B cell (primary cell): ENCODE results near the gene SNRK. TPM values are rescaled to one million over a fixed set of nuclear protein-coding genes. Genes with fewer than 3 reads are reported as not detected.

Source experiments
- ATAC-seq: fragments of 200-7000 bp; cut with Tn5 transposase; one replicate; pipeline ENCODE4 v1.10.0; 2021; ENCODE audit warnings: low read depth, mild to moderate bottlenecking, moderate number of reproducible peaks, moderate library complexity
- CTCF ChIA-PET: fragments of 350-600 bp; sonication (Branson Sonifier 250); formaldehyde crosslinking; loops from one replicate; lab custom pipeline; 2021; ENCODE audit warnings: antibody characterized with exemption, inconsistent platforms; lab: Charles Lee
- POLR2A ChIA-PET: fragments of 350-600 bp; sonication (Branson Sonifier 250); formaldehyde crosslinking; loops from one replicate; lab custom pipeline; 2021; ENCODE audit warnings: antibody characterized with exemption; lab: Charles Lee
- DNase-seq: peaks from one replicate; pipeline ENCODE4 v3.0.0; 2013
- H2AFZ ChIP-seq: 2 replicates; pipeline ENCODE4 v1.6.1; 2012; ENCODE audit warnings: mild to moderate bottlenecking, low read depth, low read length; ENCODE audit not compliant: insufficient read depth, poor library complexity, severe bottlenecking
- H3K27ac ChIP-seq, 2 donors: 1 replicate in 1 of 2; 2 replicates in 1 of 2; pipeline ENCODE4 v1.5.1; 2012 to 2013; ENCODE audit warnings: low read length in 2 of 2, mild to moderate bottlenecking in 2 of 2, moderate library complexity in 1 of 2
- H3K27me3 ChIP-seq, 4 experiments: fragments of 200-600 bp in 1 of 4; sonication (generic) in 1 of 4; replicated peaks in 1 of 4; 1 replicate in 2 of 4; 2 replicates in 2 of 4; pipeline versions ENCODE4 v1.6.1 to v1.7.0; 2013 to 2016; ENCODE audit warnings: low read length in 3 of 4, mild to moderate bottlenecking in 2 of 4, mixed read lengths in 1 of 4, moderate library complexity in 1 of 4; ENCODE audit not compliant: insufficient read depth in 4 of 4, control insufficient read depth in 3 of 4; ENCODE audit errors: control extremely low read depth in 1 of 4
- H3K36me3 ChIP-seq, 2 experiments: replicated peaks in 1 of 2; 1 replicate in 1 of 2; 2 replicates in 1 of 2; pipeline versions ENCODE4 v1.6.1 to v1.7.1; 2013; ENCODE audit warnings: low read length in 1 of 2; ENCODE audit not compliant: insufficient read depth in 2 of 2, control insufficient read depth in 1 of 2; ENCODE audit errors: control extremely low read depth in 1 of 2, extremely low read depth in 1 of 2
- H3K4me1 ChIP-seq, 2 donors: fragments of 200-600 bp in 1 of 2; sonication (generic) in 1 of 2; 1 replicate in 1 of 2; 2 replicates in 1 of 2; pipeline versions ENCODE4 v1.5.1 to v1.6.1; 2013 to 2017; ENCODE audit warnings: low read length in 2 of 2; ENCODE audit not compliant: control insufficient read depth in 2 of 2, insufficient read depth in 2 of 2
- H3K4me2 ChIP-seq: replicated peaks from 2 replicates; pipeline ENCODE3; 2012; ENCODE audit warnings: mild to moderate bottlenecking, low read depth, low read length; ENCODE audit not compliant: poor library complexity, severe bottlenecking
- H3K4me3 ChIP-seq, 5 experiments: fragments of 200-600 bp in 1 of 5; sonication (generic) in 1 of 5; 1 replicate in 3 of 5; 2 replicates in 2 of 5; pipeline versions ENCODE4 v1.5.1 to v1.7.0; 2011 to 2016; ENCODE audit warnings: low read length in 4 of 5, mild to moderate bottlenecking in 4 of 5, low read depth in 2 of 5, control low read depth in 1 of 5, moderate library complexity in 1 of 5; ENCODE audit not compliant: insufficient read depth in 1 of 5; ENCODE audit errors: control extremely low read depth in 1 of 5, extremely low read depth in 1 of 5
- H3K79me2 ChIP-seq: fragments of 200-600 bp; sonication (generic); one replicate; pipeline ENCODE4 v1.6.0; 2016; ENCODE audit warnings: low read length; ENCODE audit not compliant: control insufficient read depth, insufficient read depth
- H3K9ac ChIP-seq: fragments of 200-600 bp; sonication (generic); 2 replicates; pipeline ENCODE4 v1.6.1; 2017; ENCODE audit warnings: mild to moderate bottlenecking, low read length, moderate library complexity
- H3K9me3 ChIP-seq, 3 donors: one replicate each; pipeline versions ENCODE4 v1.6.1 to v1.7.1; 2013; ENCODE audit warnings: low read length in 2 of 3; ENCODE audit not compliant: control insufficient read depth in 2 of 3, insufficient read depth in 1 of 3; ENCODE audit errors: control extremely low read depth in 1 of 3
- H4K20me1 ChIP-seq: 2 replicates; pipeline ENCODE4 v1.6.0; 2012; ENCODE audit warnings: mild to moderate bottlenecking, low read length; ENCODE audit not compliant: insufficient read depth, control insufficient read depth, poor library complexity, severe bottlenecking
- H3K27ac Mint-ChIP-seq: one replicate; pipeline ENCODE4 v1.8.0; 2021; ENCODE audit warnings: mixed read lengths
- H3K27me3 Mint-ChIP-seq: one replicate; pipeline ENCODE4 v1.8.0; 2021; ENCODE audit warnings: mixed read lengths
- H3K4me1 Mint-ChIP-seq: one replicate; pipeline ENCODE4 v1.8.0; 2021; ENCODE audit warnings: mixed read lengths
- H3K4me3 Mint-ChIP-seq: one replicate; pipeline ENCODE4 v1.8.0; 2021; ENCODE audit warnings: mixed read lengths
- H3K9me3 Mint-ChIP-seq: one replicate; pipeline ENCODE4 v1.8.0; 2022; ENCODE audit warnings: mixed read lengths; ENCODE audit not compliant: insufficient read depth
- CTCF ChIP-seq: fragments of 200-600 bp; IDR thresholded peaks from one replicate; pipeline ENCODE4 v1.8.0; 2022; ENCODE audit warnings: antibody characterized with exemption, mild to moderate bottlenecking
- EZH2 ChIP-seq: IDR thresholded peaks from 2 replicates; pipeline ENCODE4 v1.6.1; 2012; ENCODE audit warnings: borderline replicate concordance, low read depth, mild to moderate bottlenecking, moderate library complexity, low read length; ENCODE audit not compliant: insufficient read depth, poor library complexity, severe bottlenecking
- WGBS: methylation state at CpG from one replicate; pipeline ENCODE4 v1.1.5; 2013; ENCODE audit warnings: missing lambda C conversion rate; ENCODE audit not compliant: insufficient coverage; 5-methylcytosine and 5-hydroxymethylcytosine counted together
- intact Hi-C: fragments of 100-400 bp; cut with micrococcal nuclease; formaldehyde crosslinking; loops from one replicate; pipeline ENCODE4 v1.10.0; 2022
- polyA plus RNA-seq: library from polyadenylated mRNA; depleted of rRNA; stranded (reverse); fragments of >200 nt; gene quantifications from 2 replicates; pipeline ENCODE4 v1.2.3, GENCODE V29; 2012
- total RNA-seq, 2 donors: library from RNA; stranded (reverse); fragments of 120-200 nt in 1 of 2; gene quantifications; 1 replicate in 1 of 2; 2 replicates in 1 of 2; pipeline versions ENCODE4 v1.2.3 to v1.2.4, GENCODE V29; 2013 to 2022

The SNRK gene
- total and polyA plus RNA-seq, 2 donors (not counting 1 experiment from before 2014, with no cell fraction given), result 17.8 to 46.7 TPM

GRCh38 chr3:43279532-43279931 lies 6.8 kb upstream of the SNRK start:
- H3K9me3 ChIP-seq, result no peaks in the 10 kb centered on the region
- H4K20me1 ChIP-seq, result no peaks in the 10 kb centered on the region
- no peaks in the 10 kb centered on the region for H3K4me1 ChIP-seq
- Mint-ChIP-seq H3K4me3 (no peak overlapping the region), H3K27ac (no peak overlapping the region), H3K9me3 (no peaks in the 10 kb centered on the region), H3K27me3 (peaks cover 26% of the 10 kb centered on the region), H3K4me1 (no peaks in the 10 kb centered on the region)
- ChIA-PET CTCF (no interaction called here), POLR2A (no interaction called here)
- H3K9ac ChIP-seq, result no peak overlapping the region
- H3K4me3 ChIP-seq, result no peak overlapping the region
- H3K4me2 ChIP-seq, result no peak overlapping the region
- H3K36me3 ChIP-seq, result no peaks in the 10 kb centered on the region
- no peak overlapping the region for H3K27ac ChIP-seq
- TF ChIP-seq CTCF (no peak), EZH2 (no peak)
- intact Hi-C loops, result no loop called here
- H3K79me2 ChIP-seq, result no peaks in the 10 kb centered on the region
- WGBS, result 85% methylated on average over 1 of the region's 5 CpGs
- DNase-seq (no peak), ATAC-seq (no peak)
- no peak overlapping the region for H2AFZ ChIP-seq
- H3K27me3 ChIP-seq, result no peaks in the 10 kb centered on the region

- TF ChIP-seq EZH2 (no peak), CTCF (no peak)
- CTCF ChIA-PET, result no interaction called here
Measured at GRCh38 chr3:43281020-43281419, 5.3 kb upstream of the SNRK start.

More at GRCh38 chr3:43281020-43281419, 5.3 kb upstream of the SNRK start:
- Mint-ChIP-seq H3K4me1 (peaks cover 3% of the 10 kb centered on the region), H3K9me3 (no peaks in the 10 kb centered on the region), H3K4me3 (no peak overlapping the region), H3K27me3 (peaks cover 26% of the 10 kb centered on the region), H3K27ac (no peak overlapping the region)
- H3K79me2 ChIP-seq, result no peaks in the 10 kb centered on the region
- no peak overlapping the region for H3K9ac ChIP-seq
- H3K9me3 ChIP-seq, result no peaks in the 10 kb centered on the region
- H3K27me3 ChIP-seq, result no peaks in the 10 kb centered on the region
- no peak overlapping the region for H3K27ac ChIP-seq
- no peak overlapping the region for H3K4me3 ChIP-seq
- DNase-seq (no peak), ATAC-seq (no peak)
- no peak overlapping the region for H3K4me2 ChIP-seq
- H3K36me3 ChIP-seq, result no peaks in the 10 kb centered on the region
- intact Hi-C loops, result no loop called here
- no CpG with 5 or more reads among the region's 2 CpGs for WGBS
- no peaks in the 10 kb centered on the region for H4K20me1 ChIP-seq
- POLR2A ChIA-PET, result no interaction called here
- H3K4me1 ChIP-seq, result peaks cover 4 to 5% of the 10 kb centered on the region in 2 donors
- no peak overlapping the region for H2AFZ ChIP-seq
